Adipose tissue (tissue), 3 donors: Measurements from ENCODE around the gene AFAP1L1. TPM values are rescaled to one million over a fixed set of nuclear protein-coding genes. Genes with fewer than 3 reads are reported as not detected.
"Not testable (repeated sequence)": the region's sequence is repeated elsewhere in the genome, so short reads cannot be mapped to it uniquely, and the experiment has no call there.

Experiments used
- H3K27ac ChIP-seq: one replicate; pipeline ENCODE4 v1.5.1; 2013; ENCODE audit warnings: low read depth, low read length
- WGBS, 3 donors: extraction: QIAGEN DNeasy Blood & Tissue Kit; methylation state at CpG; one replicate each; pipeline ENCODE4 v1.1.7; 2013; 5-methylcytosine and 5-hydroxymethylcytosine counted together
- polyA plus RNA-seq, 3 donors: library from polyadenylated mRNA; stranded (reverse); fragments of 200-250 nt; gene quantifications; one replicate each; pipeline ENCODE4 v1.2.3, GENCODE V29; 2013
- donor health status: healthy with polysubstance abuse.
- donor health status: Bipolar disorder and iron deficiency.
- donor health status: healthy.

The AFAP1L1 gene
- polyA plus RNA-seq, 3 donors: 4.1 to 21.8 (median 16.8) TPM

DNA sequence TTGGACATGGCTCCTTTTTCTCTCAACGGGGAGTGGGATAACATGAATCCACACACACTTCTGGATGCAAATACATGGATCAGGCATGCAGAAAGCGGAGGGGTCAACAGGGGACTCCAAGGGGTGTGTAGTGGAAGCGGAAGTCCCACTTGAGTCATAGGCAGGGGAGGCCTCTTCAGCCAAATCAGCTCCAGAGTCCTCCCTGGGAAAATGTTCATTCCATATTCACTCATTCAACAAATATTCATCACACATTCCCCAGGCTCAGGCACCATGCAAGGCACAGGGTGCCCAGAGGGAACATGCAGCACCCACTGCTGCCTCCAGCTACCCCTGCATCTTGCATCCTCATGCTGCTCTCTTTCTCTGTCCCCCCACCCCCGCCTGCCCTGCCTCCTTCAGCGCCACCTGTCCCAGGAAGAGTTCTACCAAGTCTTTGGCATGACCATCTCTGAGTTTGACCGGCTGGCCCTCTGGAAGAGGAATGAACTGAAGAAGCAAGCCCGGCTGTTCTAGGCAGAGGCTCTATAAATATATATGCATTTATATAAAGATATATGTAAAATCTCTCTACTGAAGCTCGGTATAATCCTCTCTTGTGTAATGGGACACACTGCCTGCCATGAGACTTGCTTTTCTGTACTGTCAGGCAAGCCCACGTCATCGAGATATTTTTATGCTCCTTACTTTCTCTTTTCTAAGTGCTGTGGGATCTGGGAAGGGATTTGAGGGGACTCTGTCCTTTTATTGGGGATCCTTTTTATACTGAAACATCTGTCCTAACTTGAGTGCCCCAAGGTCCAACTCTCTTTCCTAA lies 13.6 kb upstream of the AFAP1L1 start:
- WGBS, 3 donors: 84 to 89% (median 89%) methylated on average over 10 of the region's 10 CpGs
- no peak overlapping the region for H3K27ac ChIP-seq

DNA sequence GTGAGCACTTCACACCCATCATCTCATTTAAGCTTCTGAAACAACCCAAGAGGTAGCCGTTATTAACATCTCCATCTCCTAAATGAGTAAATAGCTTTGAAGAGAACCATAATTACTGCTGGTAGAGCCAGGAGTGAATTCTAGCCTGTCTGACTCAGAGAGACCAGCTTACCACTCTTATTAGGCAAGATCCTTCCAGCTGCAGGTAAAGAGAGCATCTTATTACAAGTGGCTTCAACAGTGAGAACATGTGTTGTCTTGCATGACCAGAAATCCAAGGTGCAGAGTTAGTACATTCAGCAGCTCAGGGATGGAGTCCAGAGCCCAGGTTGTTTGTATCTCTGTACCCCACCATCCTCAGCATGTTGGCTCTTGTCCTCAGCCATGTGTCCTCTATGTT lies 10.9 kb upstream of the AFAP1L1 start:
- 83 to 100% (median 86%) methylated on average over 1 of the region's 1 CpG for WGBS, 3 donors

DNA sequence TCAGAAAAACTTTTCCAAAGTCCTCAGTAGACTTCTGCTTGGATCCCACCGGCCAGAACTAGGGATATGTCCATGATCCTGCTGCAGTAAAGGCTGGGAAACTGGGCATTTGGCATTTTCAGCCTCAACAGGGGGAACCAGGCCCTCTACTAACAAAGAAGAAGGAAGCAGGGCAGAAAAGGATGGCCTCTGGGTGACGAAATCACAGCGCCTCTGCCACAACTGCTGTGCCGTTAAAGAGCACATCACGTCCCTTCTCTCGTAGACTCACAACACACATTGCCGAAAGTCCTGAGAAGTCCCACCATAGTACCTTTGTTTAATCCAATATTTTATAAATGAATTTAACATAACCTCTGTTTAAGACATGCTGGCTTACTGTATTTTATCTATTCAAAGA lies 10.4 kb upstream of the AFAP1L1 start:
- no peak overlapping the region for H3K27ac ChIP-seq
- WGBS, 3 donors: 53 to 82% (median 54%) methylated on average over 7 of the region's 7 CpGs

More for the DNA sequence above, 10.9 kb upstream of the AFAP1L1 start:
- H3K27ac ChIP-seq: no peak overlapping the region

DNA sequence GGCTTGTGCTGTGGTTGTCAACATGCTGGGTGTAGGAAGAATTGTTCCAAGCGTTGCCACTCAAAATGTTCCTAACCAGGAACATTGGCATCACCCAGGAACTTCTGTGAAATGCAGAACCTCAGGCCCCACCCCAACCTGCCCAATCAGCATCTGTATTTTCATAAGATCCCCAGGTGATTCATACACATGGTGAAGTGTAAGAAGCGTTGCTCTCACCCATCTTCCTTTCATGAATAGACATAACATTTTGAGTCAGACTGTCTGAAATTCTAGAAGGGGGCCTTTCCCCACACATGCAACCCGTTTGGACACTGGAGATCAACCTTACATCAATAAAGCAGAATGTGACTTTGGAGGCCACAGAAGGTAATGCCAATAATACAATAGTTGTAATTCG lies 9.3 kb upstream of the AFAP1L1 start:
- H3K27ac ChIP-seq: no peak overlapping the region
- WGBS, 3 donors: 74 to 79% (median 76%) methylated on average over 4 of the region's 4 CpGs

DNA sequence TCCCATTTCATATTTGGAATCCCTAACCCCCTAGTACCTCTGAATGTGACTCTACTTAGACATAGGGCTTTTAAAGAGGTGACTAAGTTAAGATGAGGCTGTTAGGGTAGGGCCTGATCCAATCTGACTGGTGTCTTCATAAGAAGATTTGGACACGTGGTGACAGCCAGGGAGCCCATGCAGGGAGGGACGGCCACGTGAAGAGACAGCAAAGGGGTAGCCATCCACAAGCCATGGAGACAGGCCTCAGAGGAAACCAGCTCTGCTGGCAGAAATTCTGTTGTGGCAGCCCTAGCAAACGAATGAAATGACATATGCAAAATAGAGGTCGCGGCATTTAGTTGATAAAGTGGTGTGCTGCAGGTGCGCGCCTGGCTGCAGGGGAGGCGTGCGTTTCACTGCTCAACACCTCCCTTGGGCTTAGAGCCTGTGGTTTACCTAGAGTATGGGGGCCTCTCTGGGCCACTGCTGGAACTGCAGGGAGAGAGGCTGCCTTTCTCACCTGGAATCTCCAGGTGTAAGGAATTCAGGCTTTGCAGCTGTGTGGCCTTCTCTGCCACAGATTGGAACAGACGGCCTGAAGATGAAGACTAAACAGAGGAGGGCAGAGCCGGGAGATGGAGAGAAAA lies 7.1 kb upstream of the AFAP1L1 start:
- WGBS, 3 donors: 10 to 45% (median 38%) methylated on average over 12 of the region's 12 CpGs
- no peak overlapping the region for H3K27ac ChIP-seq

DNA sequence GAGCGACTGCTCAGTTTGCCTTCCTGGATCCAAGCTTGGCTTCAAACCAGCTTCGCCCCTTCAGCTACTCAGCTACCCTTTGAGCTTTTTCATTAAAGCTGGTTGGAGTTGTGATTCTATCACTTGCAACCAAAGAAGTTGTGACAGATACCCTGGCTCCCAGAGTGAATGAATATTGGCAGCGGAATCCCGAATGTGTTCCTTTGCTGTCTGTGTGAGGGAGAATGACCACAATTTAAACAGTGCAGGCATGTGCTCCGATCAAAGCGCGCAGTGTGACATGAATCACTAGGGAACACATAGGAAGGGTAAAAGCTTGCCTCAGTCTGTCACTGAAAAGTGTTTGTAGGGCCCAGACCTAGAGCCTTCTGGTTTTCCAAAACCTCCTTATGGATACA lies 6.6 kb upstream of the AFAP1L1 start:
- WGBS, 3 donors: 83 to 86% (median 85%) methylated on average over 7 of the region's 7 CpGs

DNA sequence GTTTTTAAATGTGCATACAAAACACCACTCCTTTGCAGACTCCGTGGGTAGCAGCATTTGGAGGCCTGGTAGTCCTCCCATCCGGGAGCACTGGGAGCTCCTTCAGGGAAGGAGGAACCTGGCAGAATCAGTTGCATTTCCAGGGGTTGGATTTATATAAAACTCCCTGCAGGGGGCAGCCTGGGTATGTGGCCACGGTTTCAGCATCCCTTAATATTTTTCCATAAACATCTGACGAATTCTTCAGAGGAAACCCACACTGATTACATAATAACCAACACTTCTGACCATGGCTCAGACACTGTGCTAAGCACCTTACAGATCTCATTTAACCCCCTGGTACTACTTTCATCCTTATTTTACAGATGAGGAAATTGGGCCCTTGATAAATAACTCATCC lies 6.1 kb upstream of the AFAP1L1 start:
- 12 to 61% (median 22%) methylated on average over 4 of the region's 4 CpGs for WGBS, 3 donors

More for the DNA sequence above, 6.6 kb upstream of the AFAP1L1 start:
- H3K27ac ChIP-seq: no peak overlapping the region

DNA sequence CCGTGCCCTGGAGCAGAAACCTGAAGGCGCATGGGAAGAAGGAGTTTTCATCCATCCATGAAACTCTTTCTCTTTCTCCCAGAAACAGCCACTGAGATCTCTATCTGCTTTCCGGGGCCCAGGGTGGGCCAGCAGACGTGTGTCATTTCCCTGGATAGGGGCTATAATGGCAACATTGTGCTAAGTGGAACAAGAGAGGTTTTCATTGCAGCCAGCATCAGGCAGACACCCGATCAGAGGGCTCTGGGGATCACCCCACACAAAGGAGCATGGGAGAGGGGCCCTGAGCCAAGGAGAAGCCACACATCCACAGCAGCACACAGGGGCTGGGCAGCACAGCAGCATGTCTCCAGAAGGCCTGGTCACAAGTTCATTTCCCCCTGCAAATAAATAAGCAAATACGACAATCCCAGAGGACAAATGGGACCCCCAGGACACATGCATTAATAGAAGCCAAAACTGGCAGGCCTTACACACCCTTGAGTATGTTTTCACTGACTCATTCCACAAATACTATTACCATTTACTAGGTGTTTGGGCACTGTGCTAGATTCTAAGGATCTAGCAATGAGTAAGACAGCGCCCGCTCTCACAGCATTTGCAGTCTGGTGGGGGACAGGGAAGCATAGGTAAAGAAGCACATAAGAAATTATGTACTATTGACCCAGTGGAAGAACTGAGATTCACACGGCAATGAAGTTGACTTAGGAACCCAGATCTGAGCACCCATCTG lies 4.3 kb upstream of the AFAP1L1 start:
- WGBS, 3 donors: 90 to 91% (median 91%) methylated on average over 9 of the region's 9 CpGs
- no peak overlapping the region for H3K27ac ChIP-seq

More for the DNA sequence above, 6.1 kb upstream of the AFAP1L1 start:
- H3K27ac ChIP-seq: no peak overlapping the region

DNA sequence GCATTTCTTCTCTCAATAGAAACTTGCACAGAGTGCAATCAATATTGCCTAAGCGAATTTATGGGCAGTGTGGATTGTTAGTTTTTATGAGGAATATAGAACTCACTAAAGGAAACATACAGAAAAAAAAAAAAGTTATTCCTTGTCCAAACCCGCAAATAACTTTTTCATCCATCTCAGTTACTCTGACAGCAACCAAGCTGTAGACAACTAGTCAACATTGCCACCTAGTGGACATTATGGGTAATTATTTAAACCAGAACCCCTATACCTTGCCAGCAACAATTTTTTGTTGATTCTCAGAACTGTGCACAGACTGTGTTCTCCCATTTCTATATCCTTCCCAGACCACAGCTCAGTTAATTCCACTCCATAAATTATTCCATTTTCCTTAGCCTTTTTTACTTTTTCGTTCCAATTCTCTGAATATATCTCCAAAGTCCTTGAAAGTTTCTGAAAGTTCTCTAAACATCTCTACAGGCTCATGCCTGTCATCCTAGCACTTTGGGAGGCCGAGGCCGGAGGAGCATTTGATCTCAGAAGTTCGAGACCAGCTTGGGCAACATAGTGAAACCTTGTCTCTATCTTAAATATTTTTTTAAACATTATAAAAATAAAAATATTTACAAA lies 2.6 kb upstream of the AFAP1L1 start:
- WGBS, 3 donors: 59 to 61% (median 61%) methylated on average over 6 of the region's 6 CpGs
- no peak overlapping the region for H3K27ac ChIP-seq

DNA sequence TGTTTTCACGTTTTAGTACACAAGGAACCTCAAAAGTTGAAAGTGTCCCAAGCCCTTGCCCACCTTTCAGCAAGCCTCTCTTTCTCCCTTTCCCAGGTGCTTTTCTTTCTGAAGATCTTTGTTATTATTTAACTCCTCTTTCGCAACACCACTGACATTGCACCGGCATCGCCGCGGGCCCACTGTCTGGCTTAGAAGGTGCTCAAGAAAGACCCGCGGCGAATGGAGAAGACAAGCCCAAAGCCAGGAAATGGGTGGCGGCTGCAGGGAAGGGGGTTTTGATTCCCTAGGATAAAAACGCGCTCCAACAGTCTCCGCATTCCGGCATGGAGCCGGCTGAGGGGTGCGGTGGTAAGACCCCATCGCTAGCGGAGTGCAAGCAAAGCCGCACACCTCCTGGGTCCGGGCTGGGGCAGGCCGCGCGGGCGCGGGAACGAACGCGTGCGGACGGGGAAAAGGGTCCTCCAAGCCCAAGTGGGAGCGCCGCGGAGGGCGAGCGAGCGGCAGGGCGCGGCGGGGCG lies 404 bp upstream of the AFAP1L1 start:
- H3K27ac ChIP-seq: no peak overlapping the region
- 5 to 12% (median 5%) methylated on average over 32 to 40 of the region's 40 CpGs for WGBS, 3 donors

DNA sequence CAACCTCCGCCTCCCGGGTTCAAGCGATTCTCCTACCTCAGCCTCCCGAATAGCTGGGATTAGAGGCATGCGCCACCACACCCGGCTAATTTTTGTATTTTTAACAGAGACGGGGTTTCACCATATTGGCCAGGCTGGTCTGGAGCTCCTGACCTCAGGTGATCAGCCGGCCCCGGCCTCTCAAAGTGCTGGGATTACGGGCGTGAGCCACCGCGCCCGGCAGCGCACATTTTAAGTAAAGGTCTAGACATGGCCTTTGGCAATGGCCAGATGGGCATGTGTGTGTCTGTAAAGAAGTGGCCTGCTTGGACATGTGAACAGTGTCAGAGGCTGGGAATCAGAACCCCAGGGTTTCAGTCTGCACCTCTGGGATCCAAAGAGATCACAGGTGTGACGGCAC lies 1.1 kb downstream of the AFAP1L1 start:
- WGBS, 3 donors: 52 to 63% (median 61%) methylated on average over 16 of the region's 16 CpGs
- not testable (repeated sequence) for H3K27ac ChIP-seq

DNA sequence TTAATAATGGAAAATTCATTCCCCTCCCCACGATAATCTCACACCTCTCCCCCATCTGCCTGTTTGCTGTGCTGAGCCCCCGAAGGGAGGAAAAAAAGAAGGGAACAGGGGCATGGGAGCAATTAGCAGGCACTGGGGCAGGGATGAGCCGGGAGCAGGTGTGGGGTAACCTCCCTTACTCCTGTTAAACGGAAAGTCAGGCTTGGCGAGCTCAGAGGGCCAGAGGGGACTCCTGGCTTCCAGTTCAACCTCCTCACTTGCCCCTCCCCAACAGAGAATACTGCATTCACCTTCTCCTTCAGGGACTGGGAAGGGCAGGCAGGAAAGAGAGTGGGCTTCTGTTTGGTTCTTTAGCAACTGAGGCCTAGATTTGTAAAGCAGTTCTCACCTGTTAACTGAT lies 1.6 kb downstream of the AFAP1L1 start:
- 70 to 88% (median 74%) methylated on average over 5 of the region's 5 CpGs for WGBS, 3 donors
- H3K27ac ChIP-seq: no peak overlapping the region

DNA sequence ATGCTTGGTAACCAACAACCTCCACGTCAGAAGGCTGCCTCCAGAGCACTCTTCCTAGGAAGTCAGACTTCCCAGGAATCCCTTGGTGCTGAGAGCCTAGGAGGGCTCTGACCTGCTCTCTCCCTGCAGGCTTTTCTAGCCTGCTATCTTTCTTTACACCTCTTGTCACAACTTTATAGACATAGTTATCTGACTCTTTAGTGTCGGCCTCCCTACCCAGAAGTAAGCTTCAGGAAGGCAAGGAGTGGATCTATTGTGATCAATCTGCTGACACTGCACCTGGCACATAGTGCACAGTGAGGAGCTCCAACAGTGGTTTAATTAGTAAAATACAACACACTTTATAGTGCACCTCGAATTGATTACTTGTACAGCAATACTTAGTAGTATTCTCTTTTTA lies 2.3 kb downstream of the AFAP1L1 start:
- H3K27ac ChIP-seq: no peak overlapping the region
- WGBS, 3 donors: 73 to 80% (median 75%) methylated on average over 3 of the region's 3 CpGs

DNA sequence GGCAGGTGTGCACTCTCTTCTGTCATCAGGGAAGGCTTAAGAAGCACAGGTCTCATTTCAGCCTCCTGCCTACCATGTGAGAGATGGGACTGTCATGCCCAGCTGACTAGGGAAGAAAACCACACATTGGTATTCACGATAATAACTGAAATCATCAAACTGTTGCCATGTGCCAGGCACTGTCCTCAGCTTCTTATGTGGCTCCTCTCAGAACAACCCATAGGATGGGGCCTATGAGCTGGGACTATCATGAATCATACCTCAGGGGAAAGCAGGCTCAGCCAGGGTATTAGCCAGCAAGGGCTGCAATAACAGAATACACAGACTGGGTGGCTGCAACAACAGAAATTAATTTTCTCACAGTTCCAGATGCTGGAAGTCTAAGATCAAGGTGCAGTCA lies 3.3 kb downstream of the AFAP1L1 start:
- 89 to 94% (median 90%) methylated on average over 1 of the region's 1 CpG for WGBS, 3 donors

DNA sequence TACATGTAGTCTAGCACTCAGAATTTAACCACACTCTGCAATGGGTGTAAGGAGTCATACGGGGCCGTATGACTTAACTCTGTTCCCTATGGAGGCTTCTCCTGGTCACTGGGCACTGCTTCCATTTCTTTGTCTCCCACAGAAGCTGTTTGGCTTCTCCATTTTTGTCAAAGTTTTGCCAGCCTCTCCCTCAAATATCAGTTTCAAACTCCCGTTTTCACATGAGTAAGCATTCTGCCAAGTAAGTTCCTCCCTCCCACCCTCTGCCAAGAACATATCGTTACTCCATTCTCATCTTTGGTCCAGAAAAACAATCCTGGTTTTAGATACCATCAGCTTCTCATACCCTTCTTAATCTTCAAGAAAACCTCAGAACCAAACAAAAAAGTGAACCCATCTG lies 6.1 kb downstream of the AFAP1L1 start:
- WGBS, 3 donors: 31 to 76% (median 40%) methylated on average over 4 of the region's 4 CpGs
- no peak overlapping the region for H3K27ac ChIP-seq

More for the DNA sequence above, 3.3 kb downstream of the AFAP1L1 start:
- no peak overlapping the region for H3K27ac ChIP-seq

DNA sequence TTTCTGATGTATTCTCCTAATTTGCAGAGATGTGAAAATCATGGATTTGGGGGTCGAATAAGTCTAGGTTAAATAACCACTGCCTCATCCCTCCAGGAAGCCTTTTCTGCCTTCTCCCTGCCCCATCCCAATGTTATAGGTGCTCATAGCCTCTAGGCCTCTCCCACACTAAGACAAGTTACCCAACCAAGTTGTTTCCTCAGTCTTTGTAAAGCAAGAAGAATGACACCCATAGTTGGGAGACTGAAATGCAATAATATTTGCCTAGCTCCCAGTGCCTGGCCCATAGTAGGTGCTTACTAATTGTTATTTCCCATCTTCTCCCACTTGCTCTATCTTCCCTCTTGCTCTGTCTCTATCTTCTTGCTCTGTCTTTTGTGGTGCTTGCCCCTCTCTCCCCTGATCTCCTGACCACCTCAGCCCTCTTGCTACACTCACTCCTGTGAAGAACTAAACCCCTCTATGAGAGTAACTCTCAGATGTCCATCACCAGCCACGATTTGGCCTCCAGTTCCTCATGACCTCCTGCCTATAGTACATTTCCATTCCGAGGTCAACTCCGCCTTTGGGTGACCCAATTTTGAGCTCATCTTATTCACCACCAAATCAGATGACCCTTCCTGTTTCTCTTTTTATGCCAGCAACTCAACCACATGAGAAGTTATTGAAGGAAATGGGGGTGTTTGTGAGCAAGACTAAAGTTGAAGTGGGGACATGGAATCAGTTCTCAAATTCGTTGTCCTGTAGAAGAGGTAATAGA lies 7.0 kb downstream of the AFAP1L1 start:
- WGBS, 3 donors: 68 to 69% (median 68%) methylated on average over 5 of the region's 5 CpGs
- no peak overlapping the region for H3K27ac ChIP-seq

DNA sequence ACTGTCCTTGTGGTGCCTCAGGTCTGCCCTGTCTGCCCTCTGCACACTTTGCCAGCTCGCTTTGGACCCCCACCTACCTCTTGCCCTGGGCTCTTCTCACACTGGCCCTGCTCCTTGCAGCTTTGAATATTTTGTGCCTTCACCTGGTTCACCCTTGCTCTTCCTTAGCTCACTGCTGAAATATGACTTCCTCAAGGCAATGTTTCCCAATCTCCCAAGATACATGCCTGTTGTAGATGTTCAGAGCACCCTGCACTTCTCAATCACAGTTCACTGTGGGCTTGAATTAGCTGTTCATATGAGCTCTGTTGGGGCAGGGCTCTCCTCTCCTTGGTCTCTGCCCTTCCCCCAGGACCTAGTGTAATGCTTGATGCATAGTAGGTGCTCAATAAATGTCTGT lies 8.0 kb downstream of the AFAP1L1 start:
- H3K27ac ChIP-seq: no peak overlapping the region
- 82 to 92% (median 86%) methylated on average over 1 of the region's 1 CpG for WGBS, 3 donors

DNA sequence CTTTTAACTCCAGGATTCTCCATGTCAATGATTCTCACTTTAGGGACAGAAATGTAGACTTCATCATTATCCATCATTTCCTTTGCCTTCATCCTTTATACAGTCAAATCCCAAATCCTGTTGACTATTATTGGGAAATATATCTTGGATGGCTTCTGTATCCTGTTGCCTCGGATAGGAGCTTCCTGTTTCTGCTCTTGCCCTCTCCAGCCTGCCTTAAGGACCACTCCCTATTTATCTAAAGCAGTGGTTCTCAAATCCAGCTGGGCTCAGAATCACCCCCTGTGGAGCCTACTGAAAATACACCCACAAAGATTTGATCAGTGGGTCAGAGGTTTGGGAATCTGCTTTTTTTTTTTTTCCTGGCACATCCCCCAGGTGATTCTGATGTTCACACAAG lies 8.5 kb downstream of the AFAP1L1 start:
- no peak overlapping the region for H3K27ac ChIP-seq
- WGBS, 3 donors: 15 to 39% (median 20%) methylated on average over 1 of the region's 1 CpG
